Psoas muscle (tissue), 8 donors: ENCODE measurements around the gene TP53INP2. TPM values are rescaled to one million over a fixed set of nuclear protein-coding genes. Genes with fewer than 3 reads are reported as not detected.

ENCODE experiments used
- ATAC-seq, 4 donors: fragments of 200-7000 bp; cut with Tn5 transposase; one replicate each; pipeline ENCODE4 v1.9.1; 2020; ENCODE audit warnings: moderate library complexity in 3 of 4, mild to moderate bottlenecking in 2 of 4
- DNase-seq, 2 donors: peaks; one replicate each; pipeline ENCODE4 v3.0.0-alpha.2; 2020
- H3K27ac ChIP-seq: fragments of 200-600 bp; one replicate; pipeline ENCODE4 v1.8.0; 2022
- H3K27me3 ChIP-seq, 3 donors: fragments of 200-600 bp in 1 of 3; one replicate each; pipeline versions ENCODE4 v1.6.1 to v1.8.0; 2013 to 2022; ENCODE audit warnings: low read length in 2 of 3, mild to moderate bottlenecking in 2 of 3, moderate library complexity in 1 of 3; ENCODE audit not compliant: insufficient read depth in 3 of 3
- H3K36me3 ChIP-seq, 2 donors: fragments of 200-600 bp in 1 of 2; one replicate each; pipeline versions ENCODE4 v1.6.1 to v1.8.0; 2013 to 2022; ENCODE audit warnings: low read depth in 1 of 2, mild to moderate bottlenecking in 1 of 2, moderate library complexity in 1 of 2; ENCODE audit not compliant: insufficient read depth in 1 of 2
- H3K4me1 ChIP-seq: fragments of 200-600 bp; one replicate; pipeline ENCODE4 v1.8.0; 2022
- H3K4me3 ChIP-seq: fragments of 200-600 bp; one replicate; pipeline ENCODE4 v1.8.0; 2022; ENCODE audit warnings: mild to moderate bottlenecking
- H3K9me3 ChIP-seq: fragments of 200-600 bp; one replicate; pipeline ENCODE4 v1.8.0; 2022
- CTCF ChIP-seq: fragments of 200-600 bp; IDR thresholded peaks from one replicate; pipeline ENCODE4 v1.8.0; 2022; ENCODE audit warnings: antibody characterized with exemption
- WGBS, 3 donors: extraction: QIAGEN DNeasy Blood & Tissue Kit; methylation state at CpG; one replicate each; pipeline versions ENCODE4 v1.1.6 to v1.1.7; 2013; 5-methylcytosine and 5-hydroxymethylcytosine counted together
- intact Hi-C, 2 donors: fragments of 100-400 bp; cut with DNase I; formaldehyde crosslinking; loops; one replicate each; pipeline versions ENCODE4 v1.11.0 to v1.14.2; 2022
- polyA plus RNA-seq, 3 donors: library from polyadenylated mRNA; stranded (reverse); fragments of 200-250 nt; gene quantifications; one replicate each; pipeline ENCODE4 v1.2.3, GENCODE V29; 2013
- total RNA-seq, 4 donors: library from RNA; stranded (reverse); fragmentation: NEBNext Ultra II Directional in 2 of 4; extraction: Animal tissue kit (Norgen Biotek cat#: 25700) in 2 of 4; gene quantifications; one replicate each; pipeline versions ENCODE4 v1.2.1 to v1.2.4, GENCODE V29; 2021 to 2023
- donor health status: healthy with polysubstance abuse.
- donor health status: DM: no; HTN: no; CAD: no; lungs with moderate emphysema.
- donor health status: Bipolar disorder and iron deficiency.
- donor health status: healthy.
- donor health status: DM: yes; HTN: yes; CAD: no.
- donor health status: DM: no; HTN: no; CAD: no.
- donor health status: DM: no; HTN: no; CAD: no.
- donor health status: DM: yes; HTN: yes; CAD: no.

The TP53INP2 gene
- total and polyA plus RNA-seq, 7 donors = 20.5 to 42.8 (median 24.7) TPM

- 26 to 39% (median 30%) methylated on average over 3 of the region's 3 CpGs for WGBS, 3 donors
- TF ChIP-seq CTCF = no peak
- Histone ChIP-seq H3K36me3 (peaks cover 0 to 2% of the 10 kb centered on the region in 2 donors), H3K9me3 (no peaks in the 10 kb centered on the region), H3K4me1 (peaks cover 30% of the 10 kb centered on the region), H3K4me3 (no peak overlapping the region), H3K27ac (peak overlapping the region; percentile 100), H3K27me3 (no peaks in the 10 kb centered on the region)
- no peak for ATAC-seq
- DNase-seq = peak in 1 of 2 donors; percentile 63
- intact Hi-C loops = loop anchor here (2.0 to 10.0 kb wide), 5 partner anchors 126 to 392 kb away; partner anchors contain the start of gene MAP1LC3A (in 1 of the 2)
These were observed 3.0 kb downstream of the TP53INP2 start for GRCh38 chr20:34706912-34707784.

- ATAC-seq (no peak), DNase-seq (peak; percentile 58 to 74)
- peak overlapping the region; percentile 100 for H3K27ac ChIP-seq
- H3K4me3 ChIP-seq = peak overlapping the region; percentile 81
- TF ChIP-seq CTCF = peak; percentile 34
- intact Hi-C loops = loop anchor here (5.0 to 10.0 kb wide), 4 partner anchors 131 to 394 kb away; partner anchors contain the start of gene MAP1LC3A (in 1 of the 2)
- 19 to 31% (median 25%) methylated on average over 20 to 22 of the region's 22 CpGs for WGBS, 3 donors
- no peaks in the 10 kb centered on the region for H3K27me3 ChIP-seq
- peaks cover 0 to 16% of the 10 kb centered on the region in 2 donors for H3K36me3 ChIP-seq
- no peaks in the 10 kb centered on the region for H3K9me3 ChIP-seq
- peaks cover 35% of the 10 kb centered on the region for H3K4me1 ChIP-seq
These were observed 4.5 kb downstream of the TP53INP2 start for GRCh38 chr20:34708621-34709043.

GRCh38 chr20:34709044-34709830, 5.1 kb downstream of the TP53INP2 start:
- H3K27ac ChIP-seq = peak overlapping the region; percentile 100
- H3K4me1 ChIP-seq = peaks cover 39% of the 10 kb centered on the region
- H3K9me3 ChIP-seq = no peaks in the 10 kb centered on the region
- WGBS, 3 donors = 9 to 27% (median 13%) methylated on average over 33 to 64 of the region's 64 CpGs
- intact Hi-C loops = loop anchor here (5.0 to 10.0 kb wide), 4 partner anchors 132 to 394 kb away; partner anchors contain the start of gene MAP1LC3A (in 1 of the 2)
- H3K27me3 ChIP-seq = no peaks in the 10 kb centered on the region
- H3K4me3 ChIP-seq = peak overlapping the region; percentile 81
- ATAC-seq (peak; percentile 64 to 74 (median 70)), DNase-seq (peak; percentile 85 to 89)
- TF ChIP-seq CTCF = no peak
- H3K36me3 ChIP-seq = peaks cover 0 to 22% of the 10 kb centered on the region in 2 donors

GRCh38 chr20:34709831-34710567, 5.9 kb downstream of the TP53INP2 start:
- H3K9me3 ChIP-seq = no peaks in the 10 kb centered on the region
- intact Hi-C loops = loop anchor here (5.0 to 10.0 kb wide), 4 partner anchors 133 to 395 kb away; partner anchors contain the start of gene MAP1LC3A (in 1 of the 2)
- no peak for TF ChIP-seq CTCF
- peaks cover 0 to 29% of the 10 kb centered on the region in 2 donors for H3K36me3 ChIP-seq
- WGBS, 3 donors = 2 to 7% (median 3%) methylated on average over 29 to 61 of the region's 61 CpGs
- H3K27ac ChIP-seq = peak overlapping the region; percentile 100
- DNase-seq (peak; percentile 84 to 85), ATAC-seq (peak; percentile 72 to 80 (median 75))
- peaks cover 36% of the 10 kb centered on the region for H3K4me1 ChIP-seq
- H3K4me3 ChIP-seq = peak overlapping the region; percentile 81
- no peaks in the 10 kb centered on the region for H3K27me3 ChIP-seq
